Retina (tissue), 1 donor: ENCODE results near the gene COLEC12.

Experiments used
- DNase-seq: peaks from one replicate; pipeline ENCODE4 v3.0.0-alpha.2; 2016

COLEC12 gene

GRCh38 chr18:505483-506122 is 5.1 kb upstream of the COLEC12 start:
- no peak for DNase-seq

GRCh38 chr18:501406-501714 is 859 bp upstream of the COLEC12 start:
- no peak for DNase-seq

GRCh38 chr18:499776-500631 is 497 bp downstream of the COLEC12 start:
- DNase-seq, result peak; percentile 79

- no peak for DNase-seq
These were observed 1.3 kb downstream of the COLEC12 start for GRCh38 chr18:498931-499775.

GRCh38 chr18:497688-498087 is 2.8 kb downstream of the COLEC12 start:
- no peak for DNase-seq

- DNase-seq, result no peak
These were observed 5.0 kb downstream of the COLEC12 start for GRCh38 chr18:495452-495851.

- DNase-seq, result no peak
These were observed 5.5 kb downstream of the COLEC12 start for GRCh38 chr18:495017-495416.

- DNase-seq, result no peak
These were observed 6.2 kb downstream of the COLEC12 start for GRCh38 chr18:493986-494983.

- no peak for DNase-seq
These were observed 8.1 kb downstream of the COLEC12 start for GRCh38 chr18:492451-492850.

- no peak for DNase-seq
These were observed 9.9 kb downstream of the COLEC12 start for GRCh38 chr18:490624-491023.

- DNase-seq, result peak; percentile 17
These were observed 10.5 kb downstream of the COLEC12 start for GRCh38 chr18:490024-490366.

- no peak for DNase-seq
These were observed 11.1 kb downstream of the COLEC12 start for GRCh38 chr18:489244-490023.

- DNase-seq, result no peak
These were observed 13.4 kb downstream of the COLEC12 start for GRCh38 chr18:486929-487740.

GRCh38 chr18:484749-485464 is 15.6 kb downstream of the COLEC12 start:
- DNase-seq, result no peak

GRCh38 chr18:478681-479080 is 21.8 kb downstream of the COLEC12 start:
- no peak for DNase-seq

GRCh38 chr18:477565-477964 is 22.9 kb downstream of the COLEC12 start:
- DNase-seq, result no peak

GRCh38 chr18:476251-476664 is 24.2 kb downstream of the COLEC12 start:
- no peak for DNase-seq

GRCh38 chr18:475202-476031 is 25.1 kb downstream of the COLEC12 start:
- no peak for DNase-seq

GRCh38 chr18:474416-474815 is 26.1 kb downstream of the COLEC12 start:
- no peak for DNase-seq
